Activated T-helper 1 cell treated with anti-CD3 and anti-CD28 coated beads, Interleukin-2, amount 50 U/mL, for 16 hours (primary cell): ENCODE measurements around the gene GPSM1.

ENCODE experiments used
- DNase-seq, 2 donors: peaks; one replicate each; pipeline ENCODE4 v3.0.0-alpha.2; 2020; ENCODE audit warnings: low read depth in 1 of 2, low spot score in 1 of 2

Gene GPSM1

GRCh38 chr9:136373300-136374182, 46.2 kb downstream of the GPSM1 start, which contains the start of gene CARD9:
TSS of gene CARD9 (minus strand) at chr9:136373669. CDS start at chr9:136372078, 1,591 bp downstream.
- DNase-seq: no peak

GRCh38 chr9:136374183-136374575, 46.8 kb downstream of the GPSM1 start:
- no peak for DNase-seq

GRCh38 chr9:136375096-136375495, 47.8 kb downstream of the GPSM1 start:
- no peak for DNase-seq

GRCh38 chr9:136376457-136376856, 49.1 kb downstream of the GPSM1 start:
- DNase-seq: no peak

- no peak for DNase-seq
Observed at GRCh38 chr9:136377341-136378169, 50.2 kb downstream of the GPSM1 start.

GRCh38 chr9:136378170-136379002, 51.0 kb downstream of the GPSM1 start:
- no peak for DNase-seq

- no peak for DNase-seq
Observed at GRCh38 chr9:136379003-136379287, 51.6 kb downstream of the GPSM1 start.

- DNase-seq: no peak
Observed at GRCh38 chr9:136379401-136379800, 52.1 kb downstream of the GPSM1 start.

- DNase-seq: no peak
Observed at GRCh38 chr9:136379891-136380290, 52.6 kb downstream of the GPSM1 start.

- no peak for DNase-seq
Observed at GRCh38 chr9:136380381-136380780, 53.0 kb downstream of the GPSM1 start.

GRCh38 chr9:136381311-136381710, 54.0 kb downstream of the GPSM1 start:
- DNase-seq: no peak

- no peak for DNase-seq
Observed at GRCh38 chr9:136381966-136382513, 54.7 kb downstream of the GPSM1 start.

GRCh38 chr9:136383436-136383835, 56.1 kb downstream of the GPSM1 start:
- DNase-seq: no peak

GRCh38 chr9:136385015-136385414, 57.7 kb downstream of the GPSM1 start:
- peak in 1 of 2 donors; percentile 23 for DNase-seq

GRCh38 chr9:136386018-136386417, 58.7 kb downstream of the GPSM1 start:
- no peak for DNase-seq

GRCh38 chr9:136387217-136387616, 59.9 kb downstream of the GPSM1 start:
- DNase-seq: no peak

- no peak for DNase-seq
Observed at GRCh38 chr9:136389396-136389795, 62.1 kb downstream of the GPSM1 start.

GRCh38 chr9:136391737-136392537, 64.6 kb downstream of the GPSM1 start:
- DNase-seq: no peak

GRCh38 chr9:136392538-136393449, 65.5 kb downstream of the GPSM1 start:
- no peak for DNase-seq
